ENCODE measurements around the gene ATG4B. TPM values are rescaled to one million over a fixed set of nuclear protein-coding genes. Genes with fewer than 3 reads are reported as not detected.

The ATG4B gene
- total RNA-seq, 4 donors from 2014 or later: 61.8 to 146 (median 87.2) TPM

GRCh38 chr2:241608881-241609280 is 28.6 kb upstream of the ATG4B start:
- no peaks in the 10 kb centered on the region for H3K27me3 ChIP-seq
- no peaks in the 10 kb centered on the region for H3K9me3 ChIP-seq
- H3K4me1 ChIP-seq: peaks cover 0 to 30% (median 5%) of the 10 kb centered on the region in 4 donors
- no peak overlapping the region for H3K27ac ChIP-seq
- WGBS, 2 donors: 83 to 88% methylated on average over 10 of the region's 10 CpGs
- DNase-seq (ENCODE audit: low spot score in 2 of 2): no peak
- H3K36me3 ChIP-seq: peaks cover 0 to 40% (median 0%) of the 10 kb centered on the region in 3 donors
- H3K4me3 ChIP-seq: no peak overlapping the region
- no peak for TF ChIP-seq EP300 (IDR thresholded peaks at IDR 0.05)
- TF ChIP-seq POLR2A (IDR thresholded peaks at IDR 0.05): no peak
- no peak for TF ChIP-seq CTCF (IDR thresholded peaks at IDR 0.05)

- H3K36me3 ChIP-seq: peaks cover 0 to 30% (median 0%) of the 10 kb centered on the region in 3 donors
- peak overlapping the region; percentile 52 to 74 (median 65) for H3K4me3 ChIP-seq
- peak overlapping the region; percentile 58 to 88 (median 74) for H3K27ac ChIP-seq
- H3K27me3 ChIP-seq: no peaks in the 10 kb centered on the region
- no peaks in the 10 kb centered on the region for H3K9me3 ChIP-seq
- TF ChIP-seq POLR2A (IDR thresholded peaks at IDR 0.05) (peak in 1 of 2 donors; percentile 19), CTCF (IDR thresholded peaks at IDR 0.05) (peak; percentile 70 to 79 (median 74)), EP300 (IDR thresholded peaks at IDR 0.05) (peak in 1 of 2 donors; percentile 8)
- DNase-seq (ENCODE audit: low spot score in 2 of 2): peak; percentile 45 to 50
- 6 to 11% methylated on average over 32 to 49 of the region's 76 CpGs for WGBS, 2 donors
- peaks cover 0 to 30% (median 5%) of the 10 kb centered on the region in 4 donors for H3K4me1 ChIP-seq
Measured at GRCh38 chr2:241609859-241610793, 27.4 kb upstream of the ATG4B start.

GRCh38 chr2:241611062-241611461 is 26.4 kb upstream of the ATG4B start:
- Histone ChIP-seq H3K4me3 (no peak overlapping the region), H3K4me1 (peaks cover 0 to 30% (median 5%) of the 10 kb centered on the region in 4 donors), H3K9me3 (no peaks in the 10 kb centered on the region), H3K36me3 (peaks cover 0 to 20% (median 0%) of the 10 kb centered on the region in 3 donors), H3K27me3 (no peaks in the 10 kb centered on the region), H3K27ac (peak overlapping the region in 3 of 4 donors; percentile 58 to 88 (median 78))
- 91 to 94% methylated on average over 8 to 9 of the region's 13 CpGs for WGBS, 2 donors
- TF ChIP-seq EP300 (IDR thresholded peaks at IDR 0.05) (no peak), POLR2A (IDR thresholded peaks at IDR 0.05) (no peak), CTCF (IDR thresholded peaks at IDR 0.05) (no peak)
- DNase-seq (ENCODE audit: low spot score in 2 of 2): no peak

- no peaks in the 10 kb centered on the region for H3K9me3 ChIP-seq
- H3K27me3 ChIP-seq: no peaks in the 10 kb centered on the region
- WGBS, 2 donors: 68 to 71% methylated on average over 20 of the region's 20 CpGs
- no peak for TF ChIP-seq POLR2A (IDR thresholded peaks at IDR 0.05)
- no peak for TF ChIP-seq CTCF (IDR thresholded peaks at IDR 0.05)
- TF ChIP-seq EP300 (IDR thresholded peaks at IDR 0.05): no peak
- no peak for DNase-seq (ENCODE audit: low spot score in 2 of 2)
- peaks cover 0 to 33% (median 5%) of the 10 kb centered on the region in 4 donors for H3K4me1 ChIP-seq
- H3K4me3 ChIP-seq: no peak overlapping the region
- peak overlapping the region in 1 of 4 donors; percentile 34 for H3K27ac ChIP-seq
- H3K36me3 ChIP-seq: peaks cover 0 to 7% (median 0%) of the 10 kb centered on the region in 3 donors
Measured at GRCh38 chr2:241612156-241613016, 25.1 kb upstream of the ATG4B start.
